Stromal cell of bone marrow (primary cell): ENCODE data around the gene PRR12.

Experiments used
- DNase-seq: peaks from one replicate; pipeline ENCODE4 v3.0.0-alpha.2; 2012; ENCODE audit warnings: low read depth

The PRR12 gene

GRCh38 chr19:49651029-49651819, 60.2 kb downstream of the PRR12 start:
- no peak for DNase-seq

- DNase-seq = no peak
Observed at GRCh38 chr19:49651820-49652550, 61.0 kb downstream of the PRR12 start.

- no peak for DNase-seq
Observed at GRCh38 chr19:49652551-49653465, 61.8 kb downstream of the PRR12 start.

- no peak for DNase-seq
Observed at GRCh38 chr19:49653466-49653806, 62.5 kb downstream of the PRR12 start.

- no peak for DNase-seq
Observed at GRCh38 chr19:49654581-49654980, 63.6 kb downstream of the PRR12 start.

- no peak for DNase-seq
Observed at GRCh38 chr19:49655570-49656455, 64.8 kb downstream of the PRR12 start.

GRCh38 chr19:49656456-49657109, 65.6 kb downstream of the PRR12 start:
- DNase-seq = no peak

GRCh38 chr19:49657493-49658138, 66.6 kb downstream of the PRR12 start:
- DNase-seq = no peak

- no peak for DNase-seq
Observed at GRCh38 chr19:49658139-49658517, 67.1 kb downstream of the PRR12 start.

- DNase-seq = no peak
Observed at GRCh38 chr19:49658566-49659442, 67.8 kb downstream of the PRR12 start.

- no peak for DNase-seq
Observed at GRCh38 chr19:49660338-49660961, 69.5 kb downstream of the PRR12 start.

GRCh38 chr19:49662011-49662410, 71.0 kb downstream of the PRR12 start:
- DNase-seq = no peak

- DNase-seq = no peak
Observed at GRCh38 chr19:49663224-49663623, 72.2 kb downstream of the PRR12 start.

- DNase-seq = peak; percentile 61
Observed at GRCh38 chr19:49664171-49665035, 73.4 kb downstream of the PRR12 start.

GRCh38 chr19:49665036-49665350, 74.0 kb downstream of the PRR12 start:
- DNase-seq = no peak

- DNase-seq = peak; percentile 95
Observed at GRCh38 chr19:49665351-49666119, 74.6 kb downstream of the PRR12 start, which contains the start of the genes BCL2L12 and IRF3. Gene BCL2L12 (plus strand): TSS chr19:49665933. CDS start chr19:49666693, 760 bp downstream. Gene IRF3 (minus strand): TSS chr19:49665857. CDS start chr19:49664838, 1,019 bp downstream.

GRCh38 chr19:49666120-49666444, 75.1 kb downstream of the PRR12 start:
- no peak for DNase-seq
